Cardiac muscle cell (in vitro differentiated cells and primary cell): ENCODE data around the gene RNU2-63P. TPM values are rescaled to one million over a fixed set of nuclear protein-coding genes. Genes with fewer than 3 reads are reported as not detected.

Source experiments
- DNase-seq, 2 donors: peaks; one replicate each; pipeline versions ENCODE4 v3.0.0 to v3.0.0-alpha.2; 2010 to 2017; ENCODE audit warnings: low read depth in 1 of 2, low spot score in 1 of 2
- H3K27ac ChIP-seq: fragments of 200-600 bp; sonication (generic); 2 replicates; pipeline ENCODE4 v1.5.1; 2016
- H3K27me3 ChIP-seq: fragments of 200-600 bp; sonication (generic); 2 replicates; pipeline ENCODE4 v1.6.0; 2016; ENCODE audit warnings: control low read depth
- H3K36me3 ChIP-seq: fragments of 200-600 bp; sonication (generic); 2 replicates; pipeline ENCODE4 v1.5.1; 2016; ENCODE audit warnings: control low read depth
- H3K4me1 ChIP-seq: fragments of 200-600 bp; sonication (generic); 2 replicates; pipeline ENCODE4 v1.8.1; 2017; ENCODE audit warnings: low read depth, mild to moderate bottlenecking, mixed run types
- H3K4me3 ChIP-seq: fragments of 200-600 bp; sonication (generic); 2 replicates; pipeline ENCODE4 v1.5.1; 2016; ENCODE audit warnings: mild to moderate bottlenecking
- H3K9me3 ChIP-seq: fragments of 200-600 bp; sonication (generic); 2 replicates; pipeline ENCODE4 v1.5.1; 2017; ENCODE audit warnings: low read depth, mild to moderate bottlenecking, control low read depth
- polyA plus RNA-seq: library from polyadenylated mRNA; unstranded; fragments of >200 nt; fragmentation: Nextera tagmentation; extraction: Ambion mirVana; gene quantifications from 2 replicates; pipeline ENCODE4 v1.2.1, GENCODE V29; 2016
- total RNA-seq: library from RNA; depleted of rRNA; stranded (reverse); fragments of >200 nt; gene quantifications from 2 replicates; pipeline ENCODE4 v1.2.3, GENCODE V29; 2016
- TF ChIP-seq, protein P1 (sequence below): IDR thresholded peaks from 2 replicates; pipeline ENCODE4 v1.5.1; 2012; ENCODE audit warnings: low read depth, mild to moderate bottlenecking, low read length

The RNU2-63P gene
- total RNA-seq (not detected in 2 replicates), polyA plus RNA-seq (1.7 TPM in 1 of 2 replicates, not detected in the other)

DNA sequence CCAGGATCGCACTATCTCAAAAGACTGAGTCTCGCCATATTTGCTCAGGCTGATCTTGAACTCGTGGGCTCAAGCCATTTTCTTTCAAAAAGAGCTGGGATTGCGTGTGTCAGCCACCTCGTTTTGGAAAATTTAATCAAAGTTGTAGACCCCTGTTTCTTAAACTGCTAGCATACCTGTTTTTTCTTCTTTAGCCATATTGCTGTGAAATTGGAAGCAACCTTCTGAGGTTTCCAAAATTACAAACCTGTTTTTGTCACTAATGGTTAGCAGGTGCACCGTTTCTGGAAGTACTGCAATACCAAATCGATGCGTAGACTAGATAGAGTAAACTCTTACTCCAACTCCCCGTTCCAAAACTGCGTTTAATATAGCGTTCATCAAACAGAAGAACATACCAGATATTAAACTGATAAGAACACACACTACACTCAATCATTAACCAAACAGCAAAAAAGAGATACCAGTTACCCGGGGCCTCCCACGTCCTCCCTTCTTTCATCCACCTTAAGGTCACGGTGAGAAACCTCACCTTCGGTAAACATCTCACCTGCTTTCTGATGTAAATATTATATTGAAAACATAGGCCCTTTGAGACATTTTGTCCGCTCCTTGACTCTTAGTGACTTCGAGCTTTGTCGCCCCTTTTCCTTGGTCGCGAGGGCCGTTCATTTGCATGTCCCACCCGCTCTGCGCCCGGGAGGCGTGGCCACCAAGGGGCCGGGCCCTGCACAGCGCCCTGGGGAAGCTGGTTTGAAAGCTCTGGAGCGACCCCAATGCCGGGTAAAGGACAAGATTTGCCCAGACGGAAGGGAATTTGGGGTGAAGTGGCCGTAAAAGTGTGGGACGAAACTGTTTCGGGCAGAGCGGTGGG, at the start of gene RNU2-63P:
Gene RNU2-63P, minus strand, starts transcription at position 462 of the 874 bp plus-strand sequence.
- TF ChIP-seq, protein P1, sequence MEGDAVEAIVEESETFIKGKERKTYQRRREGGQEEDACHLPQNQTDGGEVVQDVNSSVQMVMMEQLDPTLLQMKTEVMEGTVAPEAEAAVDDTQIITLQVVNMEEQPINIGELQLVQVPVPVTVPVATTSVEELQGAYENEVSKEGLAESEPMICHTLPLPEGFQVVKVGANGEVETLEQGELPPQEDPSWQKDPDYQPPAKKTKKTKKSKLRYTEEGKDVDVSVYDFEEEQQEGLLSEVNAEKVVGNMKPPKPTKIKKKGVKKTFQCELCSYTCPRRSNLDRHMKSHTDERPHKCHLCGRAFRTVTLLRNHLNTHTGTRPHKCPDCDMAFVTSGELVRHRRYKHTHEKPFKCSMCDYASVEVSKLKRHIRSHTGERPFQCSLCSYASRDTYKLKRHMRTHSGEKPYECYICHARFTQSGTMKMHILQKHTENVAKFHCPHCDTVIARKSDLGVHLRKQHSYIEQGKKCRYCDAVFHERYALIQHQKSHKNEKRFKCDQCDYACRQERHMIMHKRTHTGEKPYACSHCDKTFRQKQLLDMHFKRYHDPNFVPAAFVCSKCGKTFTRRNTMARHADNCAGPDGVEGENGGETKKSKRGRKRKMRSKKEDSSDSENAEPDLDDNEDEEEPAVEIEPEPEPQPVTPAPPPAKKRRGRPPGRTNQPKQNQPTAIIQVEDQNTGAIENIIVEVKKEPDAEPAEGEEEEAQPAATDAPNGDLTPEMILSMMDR: no peak
- no peaks in the 10 kb centered on the region for H3K9me3 ChIP-seq
- peak within 1 kb of the TSS; percentile 98 for H3K27ac ChIP-seq

DNA sequence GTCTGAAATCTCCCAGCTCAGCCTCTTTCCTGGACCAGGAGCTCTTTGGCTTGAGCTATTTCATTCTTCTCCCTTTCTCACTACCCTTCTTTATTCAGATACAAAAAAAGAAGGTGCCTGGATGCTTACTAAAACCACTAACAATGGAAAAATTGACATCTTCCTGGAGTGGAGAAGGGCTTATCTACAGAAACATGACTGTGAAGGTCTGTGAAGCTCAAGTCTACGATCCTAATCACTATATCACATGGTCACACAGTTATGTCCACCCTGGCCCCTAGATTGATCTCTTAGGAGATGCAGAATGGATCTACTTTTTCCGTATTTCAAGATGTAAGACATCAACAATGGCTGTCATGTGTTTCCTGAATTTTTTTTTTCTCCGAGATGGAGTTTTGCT, 44.9 kb upstream of the RNU2-63P start:
- Histone ChIP-seq H3K27ac (no peak overlapping the region), H3K27me3 (no peaks in the 10 kb centered on the region), H3K4me1 (peaks cover 9% of the 10 kb centered on the region), H3K36me3 (no peaks in the 10 kb centered on the region), H3K4me3 (no peak overlapping the region), H3K9me3 (no peaks in the 10 kb centered on the region)
- no peak for DNase-seq
- TF ChIP-seq, protein P1: no peak

More for the DNA sequence above, at the start of gene RNU2-63P:
- no peaks in the 10 kb centered on the region for H3K36me3 ChIP-seq
- H3K27me3 ChIP-seq: no peaks in the 10 kb centered on the region
- peak within 1 kb of the TSS; percentile 60 for H3K4me3 ChIP-seq
- peak; percentile 86 to 93 for DNase-seq
- no peaks in the 10 kb centered on the region for H3K4me1 ChIP-seq

DNA sequence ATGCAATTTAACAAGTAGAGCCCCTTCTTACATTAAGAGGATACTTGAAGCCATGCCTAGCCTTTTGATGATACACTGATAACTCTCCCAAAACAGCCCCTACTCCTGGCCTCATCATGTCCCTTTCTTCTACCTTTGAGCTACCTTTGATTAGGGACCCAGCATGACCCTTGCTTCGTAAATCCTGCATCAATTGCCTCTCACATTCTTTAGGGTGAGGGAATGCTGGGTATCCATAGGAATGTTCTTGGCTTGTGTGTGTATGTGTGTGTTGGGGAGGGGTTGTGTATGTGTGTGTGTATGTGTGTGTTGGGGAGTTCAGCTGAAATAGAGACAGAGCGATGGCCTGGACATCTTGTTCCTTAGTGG, 44.5 kb upstream of the RNU2-63P start:
- peak overlapping the region; percentile 3 for H3K27ac ChIP-seq
- DNase-seq: no peak
- H3K9me3 ChIP-seq: no peaks in the 10 kb centered on the region
- H3K4me1 ChIP-seq: peaks cover 10% of the 10 kb centered on the region
- no peaks in the 10 kb centered on the region for H3K27me3 ChIP-seq
- no peak overlapping the region for H3K4me3 ChIP-seq
- TF ChIP-seq, protein P1: no peak
- no peaks in the 10 kb centered on the region for H3K36me3 ChIP-seq

DNA sequence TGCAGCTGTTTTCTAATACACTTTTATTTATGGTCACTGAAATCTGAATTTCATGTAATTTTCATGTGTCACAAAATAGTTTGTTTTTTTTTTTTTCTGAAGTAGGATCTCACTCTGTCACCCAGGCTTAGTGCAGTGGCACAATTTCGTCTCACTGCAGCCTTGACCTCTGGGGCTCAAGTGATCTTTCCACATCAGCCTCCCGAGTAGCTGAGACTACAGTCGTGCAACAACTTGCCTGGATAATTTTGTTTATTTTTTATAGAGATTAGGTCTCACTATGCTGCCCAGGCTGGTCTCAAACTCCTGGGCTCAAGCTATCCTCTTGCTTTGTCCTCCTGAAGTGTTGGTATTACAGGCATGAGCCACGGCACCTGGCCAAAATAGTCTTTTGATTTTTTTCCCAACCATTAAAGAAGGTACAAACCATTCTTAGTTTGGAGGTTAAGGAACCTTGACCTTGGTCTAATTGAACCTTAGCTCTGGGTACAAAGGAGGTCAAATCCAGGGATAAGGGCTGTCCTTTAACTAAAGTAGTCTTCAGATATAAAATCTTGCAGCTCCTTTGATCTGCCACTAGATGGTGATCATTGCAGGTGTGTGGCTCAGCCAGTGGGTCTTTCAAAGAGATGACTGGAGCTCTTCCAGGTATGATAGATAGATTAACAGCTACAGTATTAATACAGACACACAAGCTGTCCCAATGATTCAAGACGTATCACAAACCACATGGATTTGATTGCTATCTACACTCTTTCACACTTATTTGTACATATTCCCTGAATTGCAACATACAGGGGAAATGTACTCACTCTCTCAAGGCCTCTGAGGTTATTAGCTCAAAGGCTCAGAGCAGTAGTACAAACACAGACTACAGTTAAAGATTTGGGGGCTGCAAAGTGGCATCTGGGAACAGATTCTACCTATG, 43.9 kb upstream of the RNU2-63P start:
- Histone ChIP-seq H3K4me3 (no peak overlapping the region), H3K4me1 (peaks cover 9% of the 10 kb centered on the region), H3K27ac (peak overlapping the region; percentile 3), H3K9me3 (no peaks in the 10 kb centered on the region), H3K36me3 (no peaks in the 10 kb centered on the region), H3K27me3 (no peaks in the 10 kb centered on the region)
- DNase-seq: peak; percentile 50 to 64
- TF ChIP-seq, protein P1: peak; percentile 82

DNA sequence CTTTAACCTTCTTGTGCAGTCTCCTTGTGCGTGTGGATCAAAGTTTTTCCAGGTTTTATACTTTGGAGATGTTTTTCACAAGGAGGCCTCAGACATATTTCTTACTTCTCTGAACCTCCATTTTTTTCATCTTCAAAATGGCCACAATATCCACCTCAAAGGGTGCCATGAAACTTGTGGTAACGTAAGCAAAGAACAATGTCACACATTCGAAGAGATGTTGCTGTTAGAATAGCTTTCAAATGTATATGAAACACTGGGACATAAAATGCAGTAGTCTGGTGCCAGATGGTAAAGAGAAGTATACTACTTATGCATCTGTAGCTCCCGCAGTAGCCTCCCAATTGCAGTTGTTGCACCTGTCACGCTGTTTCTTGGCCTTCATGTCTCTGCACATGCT, 41.8 kb upstream of the RNU2-63P start:
- Histone ChIP-seq H3K9me3 (no peaks in the 10 kb centered on the region), H3K27me3 (no peaks in the 10 kb centered on the region), H3K27ac (no peak overlapping the region), H3K36me3 (no peaks in the 10 kb centered on the region), H3K4me1 (peaks cover 23% of the 10 kb centered on the region), H3K4me3 (no peak overlapping the region)
- DNase-seq: no peak
- TF ChIP-seq, protein P1: no peak
